Activated B cell treated with CpG ODN at 0.5 μM for 24 hours (primary cell): Measurements from ENCODE around the gene ACADL. TPM values are rescaled to one million over a fixed set of nuclear protein-coding genes. Genes with fewer than 3 reads are reported as not detected.

Experiments used
- ATAC-seq: fragments of 200-7000 bp; cut with Tn5 transposase; one replicate; pipeline ENCODE4 v1.10.0; 2021; ENCODE audit warnings: low read depth, mild to moderate bottlenecking, moderate library complexity
- CTCF ChIA-PET: fragments of 350-600 bp; sonication (Branson Sonifier 250); formaldehyde crosslinking; loops from one replicate; lab custom pipeline; 2021; ENCODE audit warnings: antibody characterized with exemption; lab: Charles Lee
- POLR2A ChIA-PET: fragments of 350-600 bp; sonication (Branson Sonifier 250); formaldehyde crosslinking; loops from one replicate; lab custom pipeline; 2021; ENCODE audit warnings: antibody characterized with exemption; lab: Charles Lee
- DNase-seq: peaks from one replicate; pipeline ENCODE4 v3.0.0; 2022
- H3K27ac Mint-ChIP-seq: one replicate; pipeline ENCODE4 v1.8.0; 2020; ENCODE audit warnings: mixed read lengths
- H3K27me3 Mint-ChIP-seq: one replicate; pipeline ENCODE4 v1.8.0; 2021; ENCODE audit warnings: mixed read lengths
- H3K36me3 Mint-ChIP-seq: one replicate; pipeline ENCODE4 v1.8.0; 2021; ENCODE audit warnings: low read depth, mixed read lengths
- H3K4me1 Mint-ChIP-seq: one replicate; pipeline ENCODE4 v1.8.0; 2021; ENCODE audit warnings: mixed read lengths
- H3K4me3 Mint-ChIP-seq: one replicate; pipeline ENCODE4 v1.8.0; 2020; ENCODE audit warnings: mild to moderate bottlenecking, mixed read lengths
- H3K9me3 Mint-ChIP-seq: one replicate; pipeline ENCODE4 v1.8.0; 2020; ENCODE audit warnings: mixed read lengths
- intact Hi-C: fragments of 100-400 bp; cut with micrococcal nuclease; formaldehyde crosslinking; loops from one replicate; pipeline ENCODE4 v1.15.1; 2024
- total RNA-seq: library from RNA; stranded (reverse); gene quantifications from 2 replicates; pipeline ENCODE4 v1.2.3, GENCODE V29; 2022
- TF ChIP-seq, protein P1 (sequence below): fragments of 200-600 bp; IDR thresholded peaks from one replicate; pipeline ENCODE4 v1.8.0; 2022; ENCODE audit warnings: antibody characterized with exemption, mild to moderate bottlenecking

Gene ACADL
- total RNA-seq, 1 donor from 2014 or later, result not detected

DNA sequence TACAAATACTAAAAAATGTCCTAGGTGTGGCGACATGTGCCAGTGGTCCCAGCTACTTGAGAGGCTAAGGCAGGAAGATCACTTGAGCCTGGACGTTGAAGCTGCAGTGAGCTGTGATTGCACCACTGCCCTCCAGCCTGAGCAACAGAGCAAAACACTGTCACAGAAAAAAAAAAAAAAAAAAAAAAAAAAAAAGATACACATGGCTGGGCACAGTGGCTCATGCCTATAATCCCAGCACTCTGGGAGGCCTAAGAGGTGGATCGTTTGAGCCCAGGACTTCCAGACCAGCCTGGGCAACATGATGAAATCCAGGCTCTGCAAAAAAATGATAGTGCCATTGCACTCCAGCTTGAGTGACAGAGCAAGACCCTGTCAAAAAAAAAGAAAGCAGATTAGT, 67.7 kb downstream of the ACADL start:
- intact Hi-C loops, result no loop called here
- Mint-ChIP-seq H3K27ac (no peak overlapping the region), H3K4me3 (no peak overlapping the region), H3K36me3 (peaks cover 17% of the 10 kb centered on the region), H3K27me3 (no peaks in the 10 kb centered on the region), H3K4me1 (peaks cover 5% of the 10 kb centered on the region), H3K9me3 (no peaks in the 10 kb centered on the region)
- DNase-seq, result no peak
- TF ChIP-seq, protein P1, sequence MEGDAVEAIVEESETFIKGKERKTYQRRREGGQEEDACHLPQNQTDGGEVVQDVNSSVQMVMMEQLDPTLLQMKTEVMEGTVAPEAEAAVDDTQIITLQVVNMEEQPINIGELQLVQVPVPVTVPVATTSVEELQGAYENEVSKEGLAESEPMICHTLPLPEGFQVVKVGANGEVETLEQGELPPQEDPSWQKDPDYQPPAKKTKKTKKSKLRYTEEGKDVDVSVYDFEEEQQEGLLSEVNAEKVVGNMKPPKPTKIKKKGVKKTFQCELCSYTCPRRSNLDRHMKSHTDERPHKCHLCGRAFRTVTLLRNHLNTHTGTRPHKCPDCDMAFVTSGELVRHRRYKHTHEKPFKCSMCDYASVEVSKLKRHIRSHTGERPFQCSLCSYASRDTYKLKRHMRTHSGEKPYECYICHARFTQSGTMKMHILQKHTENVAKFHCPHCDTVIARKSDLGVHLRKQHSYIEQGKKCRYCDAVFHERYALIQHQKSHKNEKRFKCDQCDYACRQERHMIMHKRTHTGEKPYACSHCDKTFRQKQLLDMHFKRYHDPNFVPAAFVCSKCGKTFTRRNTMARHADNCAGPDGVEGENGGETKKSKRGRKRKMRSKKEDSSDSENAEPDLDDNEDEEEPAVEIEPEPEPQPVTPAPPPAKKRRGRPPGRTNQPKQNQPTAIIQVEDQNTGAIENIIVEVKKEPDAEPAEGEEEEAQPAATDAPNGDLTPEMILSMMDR, result no peak
- ATAC-seq, result no peak
- ChIA-PET CTCF (no interaction called here), POLR2A (interaction anchor here (0.5 kb wide), 1 partner anchor 99 kb away, joined by 5 read pairs; no protein-coding TSS in a partner anchor)

DNA sequence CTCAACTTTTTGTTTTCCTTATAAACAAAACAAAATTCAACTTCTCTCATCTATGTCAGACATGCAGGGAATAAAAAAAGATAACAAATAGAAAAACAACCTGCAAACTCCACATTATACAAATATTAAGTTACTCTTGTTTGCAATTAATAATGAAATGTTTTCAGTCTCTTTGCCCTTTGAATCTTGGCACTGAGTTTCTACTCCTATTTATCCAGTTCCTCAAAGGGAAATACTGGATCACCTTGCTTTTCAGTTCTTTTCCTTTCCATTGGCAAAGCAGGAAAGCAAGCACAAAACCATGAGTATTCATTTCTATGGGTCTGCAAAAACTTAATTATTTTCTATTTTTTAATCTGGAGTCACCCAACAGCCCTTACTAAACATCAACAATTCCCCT, 77.6 kb downstream of the ACADL start:
- Mint-ChIP-seq H3K9me3 (peaks cover 4% of the 10 kb centered on the region), H3K4me1 (no peaks in the 10 kb centered on the region), H3K27me3 (no peaks in the 10 kb centered on the region), H3K27ac (no peak overlapping the region), H3K4me3 (no peak overlapping the region), H3K36me3 (peaks cover 42% of the 10 kb centered on the region)
- DNase-seq (no peak), ATAC-seq (no peak)
- TF ChIP-seq, protein P1, result no peak
- ChIA-PET CTCF (no interaction called here), POLR2A (no interaction called here)
- intact Hi-C loops, result no loop called here

Other genes with a start within 250 kb of the ACADL start
- 43.3 and 54.7 TPM in 2 replicates for gene RPE, start 222.8 kb downstream of the ACADL start, total RNA-seq
- gene KANSL1L, start 54.0 kb downstream of the ACADL start, total RNA-seq, result 13.1 and 14.2 TPM in 2 replicates
- not detected in 2 replicates for gene MYL1, start 89.7 kb upstream of the ACADL start, total RNA-seq